COLO668 (cell line): ENCODE data around the gene SERTAD2.

Experiments used
- DNase-seq: peaks from one replicate; lab custom pipeline; 2025; ENCODE audit not compliant: unreplicated experiment; lab: John Stamatoyannopoulos, UW

SERTAD2 gene

GRCh38 chr2:64629875-64630274 is 23.8 kb downstream of the SERTAD2 start:
- DNase-seq: no peak

- no peak for DNase-seq
Measured at GRCh38 chr2:64629329-64629781, 24.4 kb downstream of the SERTAD2 start.

DNA sequence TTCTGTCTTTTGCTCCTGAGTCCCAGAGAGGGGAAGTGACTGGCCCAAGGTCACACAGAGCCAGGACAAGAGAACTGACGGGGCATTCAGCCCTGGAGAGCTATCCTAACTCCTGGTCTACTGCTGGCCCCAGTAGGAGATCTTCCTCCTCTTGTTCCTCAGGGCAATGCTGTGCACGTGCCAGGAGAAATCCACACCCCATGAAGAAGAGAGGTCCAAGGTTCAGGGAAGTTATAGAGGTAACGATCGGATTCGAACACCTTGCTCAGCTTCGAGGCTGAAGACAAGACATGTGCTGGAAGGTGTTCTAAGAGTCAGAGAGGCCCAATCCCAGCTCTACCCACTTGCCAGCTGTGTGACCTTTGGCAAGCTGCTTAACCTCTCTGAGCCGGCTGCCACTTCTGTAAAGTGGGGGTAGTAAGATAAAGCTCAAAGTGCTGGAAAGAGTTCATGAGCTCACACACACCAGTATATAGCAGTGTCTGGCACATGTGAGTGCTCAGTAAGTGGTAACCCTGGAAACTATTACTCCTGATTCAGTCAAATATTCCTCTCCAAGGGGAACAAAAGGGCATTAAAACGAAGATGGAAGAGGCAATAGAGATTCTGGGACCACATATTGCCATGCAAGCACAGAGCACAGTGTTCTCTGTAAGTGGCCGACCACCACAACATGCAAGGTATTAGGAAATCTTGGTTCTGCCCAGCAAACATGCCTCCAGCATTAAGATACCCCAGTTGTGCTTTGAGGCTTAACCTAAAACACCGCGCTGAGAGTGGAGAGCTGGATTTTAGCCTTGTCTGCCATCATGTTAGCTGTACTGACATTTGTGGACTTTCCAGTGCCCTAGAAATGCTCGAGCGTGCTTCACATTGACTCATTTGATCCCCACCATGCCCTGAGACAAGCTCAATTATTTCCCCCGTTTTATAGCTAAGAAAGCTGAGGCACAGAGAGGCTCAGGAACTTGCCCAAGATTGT is 25.6 kb downstream of the SERTAD2 start:
- no peak for DNase-seq

GRCh38 chr2:64626963-64627760 is 26.6 kb downstream of the SERTAD2 start:
- peak; percentile 84 for DNase-seq

- DNase-seq: no peak
Measured at GRCh38 chr2:64626146-64626809, 27.4 kb downstream of the SERTAD2 start.

GRCh38 chr2:64625299-64626145 is 28.2 kb downstream of the SERTAD2 start:
- DNase-seq: no peak

DNA sequence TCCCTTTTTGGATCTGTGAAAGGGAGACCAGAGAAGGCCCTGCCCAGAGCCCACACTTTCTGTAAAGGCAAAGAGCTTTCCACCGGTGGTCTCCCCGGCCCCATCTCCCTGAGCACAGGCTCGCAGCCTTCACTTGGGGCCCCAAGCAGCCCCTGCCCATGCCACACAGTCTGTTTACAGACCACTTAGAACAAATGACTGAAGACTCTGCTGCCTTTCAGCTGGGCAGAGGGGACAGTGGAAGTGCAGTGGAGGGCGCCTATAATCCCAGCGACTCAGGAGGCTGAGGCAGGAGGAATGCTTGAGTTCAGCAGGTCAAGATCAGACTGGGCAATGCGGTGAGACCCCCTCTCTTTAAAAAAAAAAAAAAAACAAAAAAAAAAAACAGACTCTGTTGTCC is 28.9 kb downstream of the SERTAD2 start:
- no peak for DNase-seq

DNA sequence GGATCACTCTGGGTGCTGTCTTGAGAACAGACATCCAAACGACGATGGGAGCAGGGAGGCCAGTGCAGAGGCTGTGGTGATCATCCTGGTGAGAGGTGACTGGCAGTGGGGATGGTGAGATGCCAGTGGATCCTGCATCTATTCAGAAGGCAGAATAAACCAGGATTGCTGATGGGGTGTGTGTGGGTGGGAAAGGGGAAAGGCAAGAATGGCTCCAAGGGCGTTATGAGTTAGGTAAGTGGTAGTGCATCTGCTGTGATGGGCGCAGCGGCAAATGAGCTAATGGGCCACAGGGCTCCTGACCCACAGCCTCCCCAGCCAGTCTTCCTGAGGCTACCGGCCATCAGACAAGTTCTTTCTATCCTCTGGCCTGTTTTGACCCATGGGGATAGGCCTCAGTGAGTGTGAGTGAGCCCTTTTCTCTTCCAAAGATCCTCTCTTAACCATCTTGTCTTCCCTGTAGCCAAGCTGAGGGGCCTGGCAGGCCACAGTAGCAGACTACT is 29.6 kb downstream of the SERTAD2 start:
- DNase-seq: no peak

DNA sequence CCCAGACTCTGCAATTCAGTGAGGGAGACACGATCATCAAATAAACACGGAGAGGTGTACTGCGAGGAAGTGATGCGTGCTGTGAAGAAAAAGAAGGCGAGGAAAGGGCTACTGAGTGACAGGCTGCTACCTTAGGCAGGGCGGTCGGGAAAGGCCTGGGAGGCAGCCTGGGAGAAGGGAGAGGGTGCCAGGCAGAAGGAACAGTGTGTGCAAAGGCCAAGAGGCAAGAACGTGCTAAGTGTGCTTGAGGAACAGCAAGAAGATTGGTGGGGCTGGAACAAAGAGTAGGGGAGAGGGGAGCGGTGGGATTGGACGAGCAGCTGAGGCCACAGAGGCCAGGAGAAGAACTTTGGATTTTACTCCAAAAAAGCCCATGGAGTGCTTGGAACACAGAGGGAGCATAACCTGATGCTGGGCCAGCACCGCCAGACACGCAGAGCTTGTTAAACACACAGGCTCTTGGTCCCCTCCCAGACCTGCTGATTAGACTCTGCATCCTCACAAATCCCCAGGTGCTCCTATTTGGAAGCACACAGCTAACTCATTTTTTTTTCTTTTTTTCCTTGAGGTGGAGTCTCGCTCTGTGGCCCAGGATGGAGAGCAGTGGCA is 30.4 kb downstream of the SERTAD2 start:
- DNase-seq: no peak

GRCh38 chr2:64622443-64623241 is 31.1 kb downstream of the SERTAD2 start:
- no peak for DNase-seq

- no peak for DNase-seq
Measured at GRCh38 chr2:64620661-64621060, 33.1 kb downstream of the SERTAD2 start.

GRCh38 chr2:64617631-64618151 is 36.0 kb downstream of the SERTAD2 start:
- no peak for DNase-seq

- no peak for DNase-seq
Measured at GRCh38 chr2:64615844-64616536, 37.7 kb downstream of the SERTAD2 start.

- DNase-seq: no peak
Measured at GRCh38 chr2:64615192-64615763, 38.4 kb downstream of the SERTAD2 start.

- no peak for DNase-seq
Measured at GRCh38 chr2:64613276-64613675, 40.4 kb downstream of the SERTAD2 start.

DNA sequence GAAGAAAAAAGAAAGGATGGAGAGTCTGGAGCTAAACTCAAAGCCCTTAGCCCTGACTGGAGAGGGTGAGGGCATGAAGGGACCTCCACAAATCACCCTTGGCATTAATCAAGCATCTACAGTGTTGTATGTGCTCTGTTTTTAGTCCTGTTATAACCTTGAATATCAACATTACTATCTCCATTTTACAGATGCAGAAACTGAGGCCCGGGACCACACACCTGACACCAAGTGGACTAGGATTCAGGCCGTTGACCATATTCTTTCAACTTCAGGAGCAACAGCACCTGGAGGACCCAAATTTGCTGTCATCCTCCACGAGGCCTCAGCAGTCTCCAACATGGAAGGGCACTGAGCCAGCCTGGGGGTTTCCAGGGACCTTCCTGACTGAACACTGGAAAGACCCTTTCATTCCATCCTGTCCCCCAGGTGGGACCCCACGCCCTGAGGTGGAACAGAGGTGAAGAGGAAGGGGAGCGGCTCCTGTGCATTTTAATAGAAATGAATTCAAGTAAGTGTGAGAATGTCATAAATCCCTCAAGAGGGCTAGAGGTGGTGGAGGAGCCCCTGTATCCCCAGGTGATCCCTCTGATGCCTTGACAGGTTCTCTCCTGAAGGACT is 41.0 kb downstream of the SERTAD2 start:
- no peak for DNase-seq

DNA sequence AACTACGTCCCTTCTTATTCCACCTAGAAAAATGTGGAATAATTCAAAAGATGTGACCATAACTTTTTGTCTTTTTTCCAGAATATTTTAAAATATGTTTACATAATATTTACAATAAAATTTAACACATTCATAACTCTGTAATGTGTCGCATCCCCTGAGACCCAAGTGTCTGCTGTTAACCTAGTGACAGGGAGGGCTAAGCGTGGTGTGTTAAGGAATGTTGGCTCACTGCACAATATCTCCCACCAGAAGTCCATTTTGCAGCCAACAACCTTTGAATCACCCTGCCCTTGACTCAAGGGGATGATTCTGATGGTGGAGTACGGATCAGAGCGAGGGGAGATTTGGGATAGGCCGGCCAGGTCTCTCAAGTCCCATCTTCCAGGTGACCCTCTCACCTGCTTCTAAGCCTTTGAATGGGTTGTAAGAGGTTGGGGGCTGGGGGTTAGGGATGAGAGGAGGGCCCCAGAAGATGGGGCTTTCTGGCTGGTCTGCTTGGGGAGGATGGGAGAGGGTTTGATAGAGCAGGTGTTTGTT is 43.3 kb downstream of the SERTAD2 start:
- DNase-seq: no peak
